GM18508 (cell line): ENCODE measurements around the gene SLC7A9.
A peak's percentile ranks its signal among the peaks of the same experiment; 100 is the strongest.

ENCODE experiments used
- ATAC-seq: cut with Tn5 transposase; IDR thresholded peaks from one replicate; pipeline ENCODE4 v1.9.1; 2021; ENCODE audit warnings: moderate number of reproducible peaks; ENCODE audit not compliant: insufficient read depth, unreplicated experiment

The SLC7A9 gene

DNA sequence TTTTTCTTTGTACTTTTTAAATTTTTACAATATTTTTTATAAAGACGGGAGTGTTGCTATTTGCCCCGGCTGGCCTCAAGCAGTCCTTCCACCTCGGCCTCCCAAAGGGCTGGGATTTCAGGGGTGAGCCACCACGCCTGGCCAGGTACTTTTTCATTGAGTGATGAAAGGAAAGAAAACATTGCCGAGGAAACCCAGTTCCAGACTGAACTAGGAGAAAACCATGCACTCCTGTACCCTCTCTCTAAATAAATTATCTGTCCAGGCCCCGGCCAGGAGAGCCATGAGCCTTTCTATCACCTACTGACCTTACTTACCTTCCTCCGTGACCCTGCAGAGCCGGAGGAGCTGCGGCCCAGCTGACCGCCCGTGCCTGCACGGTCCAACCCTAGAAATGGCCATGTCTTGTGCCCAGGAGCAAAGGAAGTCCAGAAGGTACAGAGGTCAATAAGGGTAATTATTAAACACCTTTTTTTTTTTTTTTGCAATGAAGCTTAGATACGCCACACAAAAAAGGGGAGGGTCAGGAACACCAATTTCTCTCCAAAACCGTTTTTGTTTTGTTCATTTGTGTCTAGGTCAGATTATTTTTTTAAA lies at the start of gene SLC7A9:
Gene SLC7A9, minus strand, starts transcription at position 399 of the 597 bp plus-strand sequence. CDS start 1,233 bp downstream, outside the sequence.
- no peak for ATAC-seq

DNA sequence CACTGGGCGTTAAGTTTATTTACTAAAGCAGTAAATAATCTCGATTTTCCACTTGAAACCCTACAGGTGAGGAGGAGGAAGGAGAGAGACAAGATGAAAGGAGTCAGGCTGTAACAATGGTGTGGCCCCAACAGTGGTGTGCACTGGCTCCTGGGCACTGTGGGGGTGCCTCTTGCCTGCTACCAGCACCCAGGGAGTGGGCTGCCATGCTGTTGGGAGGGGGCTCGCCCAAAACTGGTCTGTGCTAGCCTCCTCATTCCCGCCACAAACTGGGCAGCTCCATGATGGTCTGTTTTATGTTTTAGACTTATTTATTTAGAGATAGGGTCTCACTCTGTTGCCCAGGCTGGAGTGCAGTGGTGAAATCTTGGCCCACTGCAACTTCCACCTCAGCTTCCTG lies 49.8 kb upstream of the SLC7A9 start:
- no peak for ATAC-seq

DNA sequence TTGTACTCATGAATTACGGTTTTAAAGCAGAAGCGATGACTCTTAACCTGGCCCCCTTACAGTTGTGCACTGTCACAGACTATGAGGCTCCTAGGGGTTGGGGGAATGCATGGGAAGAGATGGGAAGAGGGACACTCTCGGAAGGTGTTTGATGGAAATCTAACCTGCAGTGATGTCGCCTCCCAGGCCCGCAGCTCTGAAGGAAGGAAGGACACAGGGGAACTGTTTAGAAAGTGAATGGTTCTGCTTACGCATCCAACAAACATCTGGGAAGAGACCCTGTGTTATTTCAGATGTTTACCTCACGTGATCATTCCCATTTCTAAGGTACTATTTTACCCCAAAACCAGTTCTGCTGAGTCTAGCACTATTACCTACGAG lies 48.0 kb upstream of the SLC7A9 start:
- ATAC-seq, result no peak

DNA sequence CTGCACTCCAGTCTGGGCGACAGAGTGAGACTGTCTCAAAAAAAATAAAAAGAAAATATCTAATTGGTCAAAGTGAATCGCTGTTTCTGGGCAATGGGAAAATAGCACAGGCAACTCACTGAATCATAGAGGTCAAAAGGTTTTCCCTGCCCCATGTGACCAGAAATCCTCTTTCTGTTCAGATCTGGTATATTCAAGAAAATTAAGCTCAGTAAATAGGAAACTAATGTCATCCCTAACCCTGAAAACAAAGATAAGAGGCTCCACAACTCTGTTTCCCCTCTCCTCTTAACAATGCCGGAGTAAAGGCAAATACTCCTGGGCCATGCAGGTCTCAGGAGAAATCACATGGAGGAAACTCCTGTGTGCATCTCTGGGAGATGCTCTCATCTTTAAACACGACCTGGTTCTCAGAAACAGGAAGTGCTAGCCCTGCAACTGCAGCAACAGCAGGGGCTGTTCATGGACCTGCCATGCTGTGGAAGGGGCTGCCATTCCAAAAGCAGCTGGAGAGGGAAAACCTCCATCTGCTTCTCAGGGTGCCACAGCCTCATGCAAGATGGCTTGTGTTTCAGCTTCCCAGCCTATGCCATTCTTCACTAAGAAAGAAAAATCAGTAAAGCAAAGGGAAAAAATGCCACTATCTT lies 47.5 kb upstream of the SLC7A9 start:
- no peak for ATAC-seq

DNA sequence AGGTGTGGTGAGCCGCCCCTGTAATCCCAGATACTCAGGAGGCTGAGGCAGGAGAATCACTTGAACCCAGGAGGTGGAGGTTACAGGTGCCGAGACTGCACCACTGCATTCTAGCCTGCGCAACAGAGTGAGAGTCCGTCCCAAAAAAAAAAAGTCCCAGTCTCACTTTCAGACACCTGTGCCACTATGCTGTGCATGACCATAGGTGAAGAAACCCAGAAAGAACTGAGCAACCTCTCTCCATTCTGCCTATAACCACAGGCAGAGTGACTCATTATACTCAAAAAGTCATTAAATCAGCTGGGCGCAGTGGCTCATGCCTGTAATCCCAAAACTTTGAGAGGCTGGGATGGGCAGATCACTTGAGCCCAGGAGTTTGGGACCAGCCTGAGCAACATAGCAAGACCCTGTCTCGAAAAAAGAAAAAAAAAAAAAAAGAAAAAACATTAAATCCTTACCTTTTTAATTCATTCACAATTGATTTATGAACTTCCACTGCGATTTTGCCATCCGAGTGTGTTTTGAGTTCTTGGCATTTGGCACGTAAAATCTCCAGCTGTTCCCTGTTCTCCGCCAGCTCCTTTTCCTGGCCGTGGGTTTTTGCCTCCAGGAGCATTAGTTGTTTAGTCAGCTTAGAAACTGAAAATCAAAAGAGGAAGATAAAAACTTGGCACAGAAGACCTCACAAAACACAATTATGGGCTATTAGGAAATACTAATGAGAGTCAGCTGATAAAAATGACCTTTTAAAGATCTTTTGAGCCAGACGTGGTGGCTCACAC lies 45.5 kb upstream of the SLC7A9 start:
- no peak for ATAC-seq

DNA sequence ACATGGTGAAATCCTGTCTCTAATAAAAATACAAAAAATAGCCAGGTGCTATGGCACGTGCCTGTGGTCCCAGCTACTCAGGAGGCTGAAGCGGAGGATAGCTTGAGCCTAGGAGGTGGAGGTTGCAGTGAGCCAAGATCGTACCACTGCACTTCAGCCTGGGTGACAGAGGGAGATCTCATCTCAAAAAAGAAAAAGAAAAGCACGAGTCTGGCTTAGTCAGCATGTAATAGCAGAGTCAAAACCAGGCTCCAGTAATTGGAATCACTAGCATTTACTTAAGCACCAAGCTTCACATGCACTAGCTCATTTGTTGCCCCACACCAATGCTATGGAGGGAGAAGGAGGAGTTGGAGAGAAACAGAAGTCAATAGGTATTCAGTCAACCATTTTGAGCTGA lies 41.9 kb upstream of the SLC7A9 start:
- ATAC-seq, result no peak

DNA sequence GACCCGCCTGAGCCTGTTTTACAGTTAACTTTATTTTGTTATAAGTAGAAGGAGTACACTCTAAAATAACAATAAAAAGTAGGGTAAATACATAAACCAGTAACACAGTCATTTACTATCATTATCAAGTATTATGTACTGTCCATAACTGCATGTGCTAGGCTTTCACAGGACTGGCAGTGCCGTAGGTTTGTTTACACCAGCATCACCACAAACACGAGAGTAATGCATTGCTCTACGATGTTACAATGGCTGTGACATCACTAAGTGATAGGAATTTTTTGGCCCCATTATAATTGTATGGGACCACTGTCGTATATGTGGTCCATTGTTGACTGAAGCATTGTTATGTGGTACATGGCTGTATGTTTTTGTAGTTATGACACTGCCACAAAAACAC lies 41.3 kb upstream of the SLC7A9 start:
- no peak for ATAC-seq

DNA sequence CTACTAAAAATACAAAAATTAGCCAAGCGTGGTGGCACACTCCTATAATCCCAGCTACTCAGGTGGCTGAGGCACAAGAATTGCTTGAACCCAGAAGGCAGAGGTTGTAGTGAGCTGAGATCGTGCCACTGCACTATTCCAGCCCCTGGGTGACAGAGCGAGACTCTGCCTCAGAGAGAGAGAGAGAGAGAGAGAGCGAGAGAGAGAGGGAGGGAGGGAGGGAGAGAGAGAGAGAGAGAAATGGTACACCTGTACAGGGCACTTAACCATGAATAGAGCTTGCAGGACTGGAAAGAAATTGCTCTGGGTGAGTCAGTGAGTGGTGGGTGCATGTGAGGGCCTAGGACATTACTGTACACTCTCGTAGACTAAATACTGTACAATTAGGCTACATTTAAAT lies 40.5 kb upstream of the SLC7A9 start:
- no peak for ATAC-seq

DNA sequence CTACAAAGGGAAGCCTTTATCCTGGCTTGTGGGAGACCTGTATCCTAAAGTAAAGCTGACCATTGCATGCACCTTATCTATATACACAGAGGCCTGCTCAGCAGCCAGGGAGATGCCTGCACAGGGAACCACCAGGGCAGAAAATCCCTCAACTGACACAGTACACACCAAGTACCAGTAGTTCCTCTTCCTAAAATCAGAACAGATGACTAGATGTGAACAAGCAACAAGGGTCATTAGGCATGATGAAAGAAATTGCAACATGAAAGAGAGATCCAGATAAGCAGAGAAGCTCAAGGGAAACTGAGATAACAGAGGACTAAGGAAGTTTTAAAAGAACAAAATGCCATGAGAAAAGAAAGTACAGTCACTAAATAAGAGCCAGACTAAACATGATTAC lies 39.7 kb upstream of the SLC7A9 start:
- ATAC-seq, result no peak

DNA sequence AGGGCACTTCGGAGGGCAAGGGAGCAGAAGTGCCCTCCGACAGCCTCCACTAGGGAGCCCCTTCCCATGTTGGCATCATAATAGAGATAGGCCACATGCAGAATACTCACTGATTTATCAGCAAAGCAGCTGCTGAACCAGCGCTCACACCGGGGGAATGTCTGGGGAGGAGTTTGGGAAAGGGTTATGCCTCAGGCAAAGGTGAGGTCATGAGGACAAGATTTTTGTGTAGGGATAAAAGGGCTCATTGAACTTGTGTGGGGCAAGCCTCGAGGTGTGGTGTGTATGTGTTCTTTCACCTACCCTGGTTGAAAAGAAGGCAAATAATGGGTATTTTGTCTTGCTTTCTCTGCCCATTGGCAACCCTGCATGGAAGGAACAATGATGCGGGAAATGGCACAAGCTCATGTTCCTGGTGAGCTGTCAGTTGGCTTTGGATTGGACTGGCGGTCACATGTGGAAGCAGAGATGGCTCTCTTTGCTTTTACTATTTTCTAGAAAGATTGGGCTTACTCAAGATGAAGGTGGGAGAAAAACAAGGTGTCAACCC lies 39.1 kb upstream of the SLC7A9 start:
- ATAC-seq, result no peak

DNA sequence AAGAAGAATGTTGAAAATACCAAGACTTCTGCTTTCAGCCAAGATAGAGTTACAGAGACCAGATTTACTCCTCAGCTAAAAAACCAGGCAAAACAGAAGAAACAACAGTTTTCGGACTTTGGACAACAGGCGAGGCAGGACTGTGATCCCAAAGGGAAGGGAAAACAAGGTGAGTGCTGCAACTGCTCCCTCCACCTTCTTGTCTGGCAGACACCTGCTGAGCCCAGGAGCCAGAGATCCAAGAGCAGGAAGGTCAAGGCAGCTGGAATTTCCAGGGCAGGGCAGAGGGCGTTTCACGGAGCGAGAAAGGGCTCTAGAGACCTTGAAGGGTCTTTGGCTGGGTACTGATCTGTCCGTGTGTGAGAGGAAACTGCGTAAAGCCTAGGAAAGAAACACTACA lies 32.9 kb upstream of the SLC7A9 start:
- no peak for ATAC-seq

DNA sequence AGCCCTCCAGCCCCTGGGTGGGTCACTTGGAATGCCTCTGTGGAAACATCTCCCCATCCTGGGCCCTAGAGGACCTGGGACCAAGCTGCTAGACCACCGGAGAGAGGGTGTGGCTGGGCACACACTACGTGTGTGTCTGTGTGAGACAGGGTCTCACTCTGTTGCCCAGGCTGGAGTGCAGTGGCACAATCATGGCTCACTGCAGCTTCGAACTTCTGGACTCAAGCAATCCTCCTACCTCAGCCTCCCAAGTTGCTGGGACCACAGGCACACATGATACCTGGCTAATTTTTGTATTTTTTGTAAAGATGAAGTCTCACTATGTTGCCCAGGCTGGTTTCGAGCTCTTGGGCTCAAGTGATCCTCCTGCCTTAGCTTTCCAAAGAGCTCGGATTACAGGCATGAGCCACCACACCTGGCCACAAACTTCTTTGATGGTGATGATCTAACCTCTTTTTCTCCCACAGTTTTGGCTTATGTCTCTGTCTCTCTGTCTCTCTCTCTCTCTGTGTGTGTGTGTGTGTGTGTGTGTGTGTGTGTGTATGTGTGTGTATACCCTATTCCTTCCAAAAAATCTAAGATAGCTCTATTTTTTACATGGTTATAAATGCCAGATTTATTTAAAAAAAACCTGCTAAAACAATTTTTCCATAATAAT lies 32.1 kb upstream of the SLC7A9 start:
- ATAC-seq, result no peak

DNA sequence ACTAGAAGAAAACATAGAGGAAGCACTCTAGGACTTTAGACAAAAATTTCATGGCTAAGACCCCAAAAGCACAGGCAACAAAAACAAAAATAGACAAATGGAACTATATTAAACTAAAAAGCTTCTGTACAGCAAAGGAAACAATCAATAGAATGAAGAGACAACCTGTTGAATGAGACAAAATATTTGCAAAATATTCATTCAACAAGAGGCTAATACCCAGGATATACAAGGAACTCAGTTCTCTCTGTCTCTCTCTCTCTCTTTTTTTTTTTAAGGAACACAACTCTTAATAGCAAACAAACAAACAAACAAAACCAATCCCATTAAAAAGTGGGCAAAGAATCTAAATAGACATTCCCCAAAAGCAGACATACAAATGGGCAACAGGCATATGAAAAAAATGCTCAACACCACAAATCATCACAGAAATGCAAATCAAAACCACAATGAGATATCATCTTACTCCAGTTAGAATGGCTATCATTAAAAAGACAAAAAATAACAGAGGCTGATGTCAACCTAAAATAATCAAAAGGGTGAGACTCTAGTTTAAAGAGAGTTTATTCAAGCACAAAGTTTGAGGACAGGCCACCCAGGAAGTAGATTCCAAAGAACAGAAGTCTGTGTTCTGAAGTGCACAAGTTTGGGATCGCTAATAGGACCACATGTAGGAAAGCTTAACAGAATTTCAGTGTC lies 27.1 kb upstream of the SLC7A9 start:
- no peak for ATAC-seq

DNA sequence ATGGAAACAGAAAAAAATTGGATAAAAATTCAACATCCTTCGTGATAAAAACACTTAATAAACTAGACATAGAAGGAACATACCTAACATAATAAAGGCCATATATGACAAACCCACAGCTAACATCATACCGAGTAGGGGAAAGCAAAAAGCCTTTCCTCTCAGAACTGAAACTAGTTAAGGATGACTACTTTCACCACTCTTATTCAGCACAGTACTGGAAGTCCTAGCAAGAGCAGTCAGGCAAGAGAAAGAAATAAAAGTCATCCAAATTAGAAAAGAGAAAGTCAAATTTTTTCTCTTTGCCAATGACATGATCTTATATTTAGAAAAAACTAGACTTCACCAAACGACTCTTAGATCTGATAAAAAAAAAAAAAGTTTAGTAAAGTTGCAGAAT lies 25.8 kb upstream of the SLC7A9 start:
- ATAC-seq, result peak; percentile 76

DNA sequence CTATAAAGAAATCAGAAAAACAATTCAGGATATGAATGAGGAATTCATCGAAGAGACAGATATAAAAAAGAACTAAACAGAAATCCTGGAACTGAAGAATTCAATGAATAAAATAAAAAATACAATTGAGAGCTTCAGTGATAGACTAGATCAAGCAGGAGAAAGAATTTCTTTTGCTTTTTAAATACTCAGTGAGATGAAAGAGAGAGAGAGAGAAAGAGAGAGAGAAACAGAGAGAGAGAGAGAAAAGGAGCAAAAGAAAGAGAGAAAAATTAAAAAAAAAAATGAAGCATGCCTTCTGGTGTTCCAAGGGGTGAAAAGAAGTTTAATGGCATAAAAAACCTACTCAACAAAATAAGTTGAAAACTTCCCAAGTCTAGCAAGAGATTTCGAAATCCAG lies 22.0 kb upstream of the SLC7A9 start:
- no peak for ATAC-seq

DNA sequence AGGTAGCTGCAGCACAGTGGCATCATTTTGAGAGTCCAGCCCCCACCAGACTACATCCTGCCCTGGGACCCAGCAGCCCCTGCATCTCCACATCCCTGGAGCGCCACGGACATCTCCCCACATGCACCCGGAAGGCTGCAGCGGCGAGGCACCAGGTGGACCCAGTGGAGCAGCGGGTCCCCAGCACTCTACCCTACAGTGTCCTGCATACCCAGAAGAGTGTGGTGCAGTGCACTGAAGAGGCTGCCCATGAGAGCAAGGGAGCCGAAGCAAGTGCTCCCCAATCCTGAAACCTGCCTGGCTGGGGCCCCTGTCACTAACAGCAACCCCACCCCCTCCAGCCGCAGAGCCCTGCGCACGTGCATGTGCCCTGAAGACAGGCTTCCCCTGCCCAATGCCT lies 21.3 kb upstream of the SLC7A9 start:
- no peak for ATAC-seq

DNA sequence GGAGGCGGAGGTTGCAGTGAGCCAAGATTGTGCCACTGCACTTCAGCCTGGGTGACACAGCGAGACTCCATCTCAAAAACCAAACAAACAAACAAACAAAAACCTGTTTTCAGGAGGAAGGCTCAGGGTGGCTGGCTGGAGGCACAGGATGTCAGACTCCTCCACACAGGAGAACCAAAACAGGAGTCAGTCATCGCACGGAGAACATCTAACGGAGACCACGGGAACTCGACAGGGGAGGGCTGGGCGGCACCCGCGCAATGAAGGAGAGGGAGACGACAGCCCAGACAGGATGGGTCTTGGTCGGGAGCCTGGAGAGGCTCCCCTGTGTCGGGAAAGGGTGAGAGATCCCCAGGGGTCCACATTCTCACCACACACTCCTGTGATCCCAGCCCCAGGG lies 20.8 kb upstream of the SLC7A9 start:
- no peak for ATAC-seq

DNA sequence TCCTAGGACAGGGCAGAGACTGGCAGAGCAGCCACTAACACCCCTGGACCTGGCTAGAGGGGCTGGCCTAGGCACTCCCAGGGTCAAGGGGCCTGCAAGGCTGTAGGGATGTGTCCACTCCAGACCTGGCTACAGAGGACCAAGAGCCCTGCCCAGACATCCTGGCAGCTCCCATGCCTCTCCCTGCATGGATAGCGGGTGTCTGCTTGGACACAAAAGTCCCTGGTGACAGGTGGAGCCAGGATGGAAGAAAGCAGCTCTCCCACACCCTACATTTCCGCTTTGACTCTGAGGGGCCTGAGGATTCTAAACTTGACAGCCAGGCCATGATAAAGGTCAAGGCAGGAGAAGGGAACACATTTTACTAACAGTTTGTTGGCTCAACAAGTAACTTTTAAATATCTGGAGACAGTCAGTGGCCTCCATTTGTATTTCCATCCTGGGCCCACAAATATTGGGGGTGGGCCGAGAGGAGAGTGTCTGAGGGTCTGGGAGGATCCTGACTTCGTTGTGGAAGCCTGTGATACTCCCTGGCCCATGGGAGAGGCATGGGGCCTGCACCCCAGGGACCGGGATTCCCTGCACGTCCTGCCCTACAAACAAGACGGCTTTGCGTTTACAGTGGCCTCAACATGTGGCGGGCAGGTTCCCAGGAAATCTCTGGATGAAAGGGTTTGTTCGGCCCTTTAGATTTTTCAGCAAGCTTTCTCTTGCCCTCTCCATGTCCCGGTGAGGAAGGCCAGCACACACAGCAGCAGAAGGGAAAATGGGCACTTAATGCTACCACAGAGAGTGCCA lies 19.8 kb upstream of the SLC7A9 start:
- no peak for ATAC-seq

DNA sequence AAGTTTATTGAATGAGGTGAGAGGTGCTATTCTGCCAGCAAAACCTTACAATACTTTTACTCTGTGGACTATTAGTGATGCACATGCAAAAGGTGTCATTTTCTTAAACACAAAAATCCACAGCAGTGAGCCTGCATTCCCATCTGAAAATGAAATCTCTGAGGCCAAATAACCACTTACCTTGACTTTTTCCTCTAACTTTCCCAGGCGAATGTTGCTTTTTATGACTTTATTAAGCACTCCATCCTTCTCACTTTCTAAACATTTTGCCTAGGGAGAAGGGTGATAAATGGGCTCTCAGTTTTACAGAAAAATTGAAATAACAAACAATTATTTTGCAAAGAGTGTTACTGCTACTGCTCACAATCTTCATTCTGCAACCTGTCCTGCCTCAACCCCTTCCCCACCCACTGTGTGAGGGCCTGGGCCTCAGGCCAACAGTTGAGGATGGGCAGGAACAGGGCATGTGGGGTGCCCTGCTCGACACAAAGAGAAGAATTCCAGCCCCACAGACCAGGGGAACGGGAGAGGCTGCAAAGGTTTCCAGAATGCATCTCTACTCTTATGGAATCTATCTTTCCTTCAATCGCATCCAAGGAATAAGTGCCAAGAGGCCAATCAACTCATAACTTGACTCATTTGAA lies 18.1 kb upstream of the SLC7A9 start:
- ATAC-seq, result no peak
